ENCODE data around the gene SAPCD1. TPM values are rescaled to one million over a fixed set of nuclear protein-coding genes. Genes with fewer than 3 reads are reported as not detected.

Gene SAPCD1
- total RNA-seq, 1 experiment from 2014 or later: 3.2 TPM

GRCh38 chr6:31780507-31781243 lies 18.2 kb downstream of the SAPCD1 start:
- no peak overlapping the region for H2BK15ac ChIP-seq (ENCODE audit: low read depth, low read length)
- Mint-ChIP-seq H3K27ac (no peak overlapping the region), H3K27me3 (ENCODE audit: low read depth) (no peaks in the 10 kb centered on the region), H3K4me3 (no peak overlapping the region), H3K36me3 (ENCODE audit: insufficient read depth in 1 of 3, low read depth in 3 of 3) (peaks cover 43 to 76% (median 58%) of the 10 kb centered on the region in 3 experiments), H3K9me3 (no peaks in the 10 kb centered on the region), H3K4me1 (peaks cover 4 to 8% of the 10 kb centered on the region in 2 experiments; a peak in 3 of 4 replicates)
- no peak overlapping the region for H3K9ac ChIP-seq (ENCODE audit: extremely low read depth, insufficient read length, low read length)
- no peaks in the 10 kb centered on the region for H4K20me1 ChIP-seq (ENCODE audit: control insufficient read depth, insufficient read depth, insufficient read length)
- no peaks in the 10 kb centered on the region for H3K23me2 ChIP-seq (ENCODE audit: insufficient read length, low read depth, low read length, poor library complexity, severe bottlenecking)
- H2BK12ac ChIP-seq (ENCODE audit: insufficient read length, low read depth, low read length): no peak overlapping the region
- H2BK20ac ChIP-seq (ENCODE audit: low read depth, low read length, poor library complexity, severe bottlenecking): no peak overlapping the region
- H4K8ac ChIP-seq (replicated peaks; ENCODE audit: insufficient read length, low read depth, low read length): no peak overlapping the region
- no peak overlapping the region for H3K4me2 ChIP-seq (ENCODE audit: insufficient read depth, insufficient read length, low read length)
- no peak overlapping the region for H2BK120ac ChIP-seq (ENCODE audit: low read depth, low read length, poor library complexity, severe bottlenecking)
- DNase-seq: no peak
- H3K9me3 ChIP-seq (ENCODE audit: control insufficient read depth, low read depth, low read length): no peaks in the 10 kb centered on the region
- no peak overlapping the region for H3K18ac ChIP-seq (ENCODE audit: insufficient read length, low read depth, low read length)
- no peak overlapping the region for H2AK5ac ChIP-seq (ENCODE audit: insufficient read length, low read length)
- no peaks in the 10 kb centered on the region for H3K4me1 ChIP-seq (ENCODE audit: insufficient read depth, low read length)
- TF ChIP-seq CTCF (conservative IDR thresholded peaks at IDR 0.05): no peak
- no peak overlapping the region for H3K23ac ChIP-seq (ENCODE audit: insufficient read length, low read depth, low read length)
- no peak overlapping the region for H3T11ph ChIP-seq (ENCODE audit: low read length)
- H4K5ac ChIP-seq (ENCODE audit: insufficient read length, low read depth, low read length): no peak overlapping the region
- no peak overlapping the region for H4K91ac ChIP-seq (ENCODE audit: insufficient read length, low read depth, low read length)
- no CpG with 5 or more reads among the region's 20 CpGs for WGBS (ENCODE audit: extremely low coverage, insufficient read length, low lambda C conversion rate)
- no peak overlapping the region for H2BK5ac ChIP-seq (ENCODE audit: insufficient read length, low read length)
- no peaks in the 10 kb centered on the region for H3K79me1 ChIP-seq (ENCODE audit: insufficient read depth, low read depth, low read length, poor library complexity, severe bottlenecking)
- H3K4ac ChIP-seq (ENCODE audit: low read depth, low read length): no peak overlapping the region
- no peak overlapping the region for H3K27ac ChIP-seq (ENCODE audit: insufficient read length, low read depth, low read length)
- H3K56ac ChIP-seq (ENCODE audit: insufficient read length, low read depth, low read length): no peak overlapping the region
- H3K79me2 ChIP-seq (ENCODE audit: insufficient read depth, low read length): no peaks in the 10 kb centered on the region
- no peak overlapping the region for H2AFZ ChIP-seq (ENCODE audit: low read length)
- H3K27me3 ChIP-seq (ENCODE audit: insufficient read depth, low read length): no peaks in the 10 kb centered on the region
- H3K14ac ChIP-seq (ENCODE audit: insufficient read depth, low read length): no peak overlapping the region
